ENCODE results near the gene RASGRF2. TPM values are rescaled to one million over a fixed set of nuclear protein-coding genes. Genes with fewer than 3 reads are reported as not detected.

The RASGRF2 gene, protein sequence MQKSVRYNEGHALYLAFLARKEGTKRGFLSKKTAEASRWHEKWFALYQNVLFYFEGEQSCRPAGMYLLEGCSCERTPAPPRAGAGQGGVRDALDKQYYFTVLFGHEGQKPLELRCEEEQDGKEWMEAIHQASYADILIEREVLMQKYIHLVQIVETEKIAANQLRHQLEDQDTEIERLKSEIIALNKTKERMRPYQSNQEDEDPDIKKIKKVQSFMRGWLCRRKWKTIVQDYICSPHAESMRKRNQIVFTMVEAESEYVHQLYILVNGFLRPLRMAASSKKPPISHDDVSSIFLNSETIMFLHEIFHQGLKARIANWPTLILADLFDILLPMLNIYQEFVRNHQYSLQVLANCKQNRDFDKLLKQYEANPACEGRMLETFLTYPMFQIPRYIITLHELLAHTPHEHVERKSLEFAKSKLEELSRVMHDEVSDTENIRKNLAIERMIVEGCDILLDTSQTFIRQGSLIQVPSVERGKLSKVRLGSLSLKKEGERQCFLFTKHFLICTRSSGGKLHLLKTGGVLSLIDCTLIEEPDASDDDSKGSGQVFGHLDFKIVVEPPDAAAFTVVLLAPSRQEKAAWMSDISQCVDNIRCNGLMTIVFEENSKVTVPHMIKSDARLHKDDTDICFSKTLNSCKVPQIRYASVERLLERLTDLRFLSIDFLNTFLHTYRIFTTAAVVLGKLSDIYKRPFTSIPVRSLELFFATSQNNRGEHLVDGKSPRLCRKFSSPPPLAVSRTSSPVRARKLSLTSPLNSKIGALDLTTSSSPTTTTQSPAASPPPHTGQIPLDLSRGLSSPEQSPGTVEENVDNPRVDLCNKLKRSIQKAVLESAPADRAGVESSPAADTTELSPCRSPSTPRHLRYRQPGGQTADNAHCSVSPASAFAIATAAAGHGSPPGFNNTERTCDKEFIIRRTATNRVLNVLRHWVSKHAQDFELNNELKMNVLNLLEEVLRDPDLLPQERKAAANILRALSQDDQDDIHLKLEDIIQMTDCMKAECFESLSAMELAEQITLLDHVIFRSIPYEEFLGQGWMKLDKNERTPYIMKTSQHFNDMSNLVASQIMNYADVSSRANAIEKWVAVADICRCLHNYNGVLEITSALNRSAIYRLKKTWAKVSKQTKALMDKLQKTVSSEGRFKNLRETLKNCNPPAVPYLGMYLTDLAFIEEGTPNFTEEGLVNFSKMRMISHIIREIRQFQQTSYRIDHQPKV (N-terminal part only)
- under 1 TPM; under 0.01 TPM for total RNA-seq

DNA sequence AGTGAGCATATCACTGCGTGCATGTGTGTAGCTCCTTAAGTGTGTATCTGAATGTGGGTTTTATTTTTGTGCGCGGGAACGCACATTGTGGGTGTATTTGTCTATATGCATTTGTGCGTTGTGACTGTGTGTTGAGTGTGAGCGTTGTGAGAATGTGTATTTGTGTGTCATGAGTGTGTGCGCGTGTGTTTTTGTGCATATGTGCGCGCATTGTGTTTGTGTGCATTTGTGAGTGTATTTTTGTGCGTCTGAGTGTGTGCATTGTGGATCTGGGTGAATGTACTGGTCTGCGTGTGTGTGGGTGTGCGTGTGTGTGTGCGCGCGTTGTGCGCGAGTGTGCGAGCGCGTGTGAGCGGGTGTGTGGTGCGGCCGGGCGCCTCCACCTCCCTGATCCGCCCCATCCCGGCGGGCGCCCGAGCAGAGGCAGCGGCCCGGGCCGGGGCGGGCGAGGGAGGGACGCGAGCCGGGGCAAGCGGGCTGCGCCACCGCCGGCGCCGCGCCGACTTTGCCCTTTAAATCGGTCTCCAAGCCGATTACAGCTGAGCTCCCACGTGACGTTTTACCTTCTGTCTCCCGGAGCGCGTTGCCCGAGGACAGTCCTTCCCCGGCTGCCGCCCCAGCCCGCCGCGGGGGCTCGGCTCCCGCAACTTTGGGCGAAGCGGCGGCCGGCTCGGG, at the start of gene RASGRF2:
TSS of gene RASGRF2 (plus strand) at position 596 of the 675 bp plus-strand sequence. CDS start 376 bp downstream, outside the sequence.

DNA sequence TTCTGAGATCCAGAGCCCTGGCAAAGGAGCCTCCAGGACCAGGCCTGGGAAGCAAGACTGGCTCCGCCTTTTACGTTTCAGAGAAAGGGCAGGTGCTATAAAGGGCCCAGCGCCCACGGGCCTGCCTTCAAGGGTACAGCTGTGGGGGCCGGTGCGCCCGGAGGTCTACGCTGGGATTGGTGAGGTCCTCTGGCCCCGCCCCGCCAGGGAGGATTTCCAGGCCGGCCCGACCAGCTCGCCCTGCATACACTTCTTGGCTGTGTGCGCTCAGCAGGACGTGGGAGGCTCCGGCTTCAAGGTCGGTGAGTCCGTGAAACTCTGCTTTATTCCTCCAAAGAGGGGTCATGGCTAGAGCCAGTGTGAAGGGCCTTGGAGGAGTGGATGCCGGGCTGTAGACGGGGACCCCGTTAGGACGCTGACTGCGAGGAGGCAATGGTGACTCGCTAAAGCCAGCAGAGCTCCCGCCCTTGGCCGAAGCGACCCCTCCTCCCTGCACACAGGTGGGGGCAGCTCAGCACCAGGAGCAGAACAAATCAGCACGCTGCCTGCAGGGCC, 273.0 kb downstream of the RASGRF2 start, which contains the start of gene CKMT2:
TSS of gene CKMT2 (plus strand) at position 243 of the 555 bp plus-strand sequence. CDS start 17,811 bp downstream, outside the sequence.

Small RNA genes lying within 50 kb of the gene (small RNA-seq; reads per million reads assigned to genes)
- gene AC026436.1 = 0 reads per million in 2 donors
